HepG2 (cell line): Measurements from ENCODE around the gene FBXO24. TPM values are rescaled to one million over a fixed set of nuclear protein-coding genes. Genes with fewer than 3 reads are reported as not detected.

ENCODE experiments used
- ARNTL ChIP-seq: sonication (generic); formaldehyde crosslinking; IDR thresholded peaks from 2 replicates; pipeline ENCODE4 v1.4.0; 2020; ENCODE audit warnings: mild to moderate bottlenecking, missing genetic modification reagents
- CAMTA2 ChIP-seq: sonication (generic); formaldehyde crosslinking; IDR thresholded peaks from 2 replicates; pipeline ENCODE4 v1.4.0; 2020; ENCODE audit warnings: mild to moderate bottlenecking, missing genetic modification reagents, borderline replicate concordance
- EED ChIP-seq: sonication (generic); formaldehyde crosslinking; IDR thresholded peaks from 2 replicates; pipeline ENCODE4 v1.5.0; 2020; ENCODE audit warnings: mild to moderate bottlenecking, missing genetic modification reagents
- KAT7 ChIP-seq: IDR thresholded peaks from 2 replicates; pipeline ENCODE4 v1.6.1; 2018; ENCODE audit warnings: borderline replicate concordance, missing compliant biosample characterization
- KLF15 ChIP-seq: sonication (generic); formaldehyde crosslinking; IDR thresholded peaks from 2 replicates; pipeline ENCODE4 v1.8.1; 2023; ENCODE audit warnings: borderline replicate concordance, mild to moderate bottlenecking, inconsistent platforms, missing genetic modification reagents, mixed read lengths
- MED8 ChIP-seq: sonication (generic); formaldehyde crosslinking; IDR thresholded peaks from 2 replicates; pipeline ENCODE4 v1.8.1; 2023; ENCODE audit warnings: mild to moderate bottlenecking, missing genetic modification reagents; ENCODE audit not compliant: insufficient replicate concordance
- NCOA2 ChIP-seq: sonication (generic); formaldehyde crosslinking; IDR thresholded peaks from 2 replicates; pipeline ENCODE4 v1.8.0; 2022; ENCODE audit warnings: inconsistent platforms
- NRL ChIP-seq: sonication (generic); formaldehyde crosslinking; IDR thresholded peaks from 2 replicates; pipeline ENCODE4 v1.5.0; 2020; ENCODE audit warnings: missing genetic modification reagents, mild to moderate bottlenecking, moderate library complexity, borderline replicate concordance
- POLR2G ChIP-seq: fragments of 200-400 bp; formaldehyde crosslinking; IDR thresholded peaks from 2 replicates; pipeline ENCODE4 v1.6.1; 2018; ENCODE audit warnings: mild to moderate bottlenecking, low read depth, low read length, moderate library complexity
- SNAI1 ChIP-seq: sonication (generic); formaldehyde crosslinking; IDR thresholded peaks from 2 replicates; pipeline ENCODE4 v1.5.0; 2020; ENCODE audit warnings: mild to moderate bottlenecking, missing genetic modification reagents, borderline replicate concordance
- SUZ12 ChIP-seq: fragments of 150-350 bp; IDR thresholded peaks from 2 replicates; pipeline ENCODE4 v1.6.1; 2014; ENCODE audit warnings: low read depth, low read length
- TFDP1 ChIP-seq: IDR thresholded peaks from 2 replicates; pipeline ENCODE4 v1.6.1; 2016; ENCODE audit warnings: missing compliant biosample characterization, missing genetic modification reagents, borderline replicate concordance
- THAP11 ChIP-seq: IDR thresholded peaks from 2 replicates; pipeline ENCODE4 v1.6.1; 2016; ENCODE audit warnings: missing biosample characterization, missing genetic modification reagents
- ZFY ChIP-seq: sonication (generic); formaldehyde crosslinking; IDR thresholded peaks from 2 replicates; pipeline ENCODE4 v1.4.0; 2020; ENCODE audit warnings: missing genetic modification reagents
- ZNF10 ChIP-seq: sonication (generic); formaldehyde crosslinking; IDR thresholded peaks from 2 replicates; pipeline ENCODE4 v1.4.0; 2020; ENCODE audit warnings: mild to moderate bottlenecking, low read depth, missing genetic modification reagents, borderline replicate concordance
- ZNF12 ChIP-seq: sonication (generic); formaldehyde crosslinking; IDR thresholded peaks from 2 replicates; pipeline ENCODE4 v1.5.0; 2020; ENCODE audit warnings: missing genetic modification reagents
- ZNF343 ChIP-seq: sonication (generic); formaldehyde crosslinking; IDR thresholded peaks from 2 replicates; pipeline ENCODE4 v1.4.0; 2020; ENCODE audit warnings: mild to moderate bottlenecking, missing genetic modification reagents
- ZNF577 ChIP-seq: sonication (generic); formaldehyde crosslinking; IDR thresholded peaks from 2 replicates; pipeline ENCODE4 v1.4.0; 2020; ENCODE audit warnings: mild to moderate bottlenecking, low read depth, missing genetic modification reagents, borderline replicate concordance
- ZNF580 ChIP-seq: IDR thresholded peaks from 2 replicates; pipeline ENCODE4 v1.6.1; 2016; ENCODE audit warnings: low read depth, borderline replicate concordance
- ZNF674 ChIP-seq: sonication (generic); formaldehyde crosslinking; IDR thresholded peaks from 2 replicates; pipeline ENCODE4 v1.5.0; 2020; ENCODE audit warnings: low read depth, mild to moderate bottlenecking, missing genetic modification reagents
- ZSCAN25 ChIP-seq: sonication (generic); formaldehyde crosslinking; IDR thresholded peaks from 2 replicates; pipeline ENCODE4 v1.8.0; 2022; ENCODE audit warnings: mild to moderate bottlenecking, missing genetic modification reagents
- polyA plus RNA-seq, 8 experiments: library from polyadenylated mRNA; depleted of rRNA in 3 of 8; stranded (reverse) in 7 of 8; unstranded in 1 of 8; fragments of >200 nt; fragmentation: Illumina TruSeq in 4 of 8; extraction: Trizol in 4 of 8; gene quantifications; 2 replicates each; pipeline versions ENCODE4 v1.2.1 to v1.2.3, GENCODE V29; 2011 to 2016; ENCODE audit warnings: low read depth in 4 of 8, missing spikeins in 1 of 8, mixed read lengths in 1 of 8; ENCODE audit not compliant: insufficient read depth in 1 of 8
- total RNA-seq, 5 experiments: library from RNA; depleted of rRNA; stranded (reverse); fragments of >200 nt; fragmentation: Illumina TruSeq; extraction: Trizol; gene quantifications; 2 replicates each; pipeline ENCODE4 v1.2.3, GENCODE V29; 2016; ENCODE audit warnings: low read depth in 1 of 5
- TF ChIP-seq, protein P1 (sequence below): sonication (generic); formaldehyde crosslinking; IDR thresholded peaks from 2 replicates; pipeline ENCODE4 v1.5.0; 2020; ENCODE audit warnings: missing genetic modification reagents
- TF ChIP-seq, protein P2 (sequence below): IDR thresholded peaks from 2 replicates; pipeline ENCODE4 v1.6.1; 2018; ENCODE audit warnings: missing genetic modification reagents, mild to moderate bottlenecking, missing compliant biosample characterization

Gene FBXO24
- total and polyA plus RNA-seq, 2 of the 13 experiments (the other 11 are each of a cell fraction or from before 2014, with no cell fraction given) = 0.20 to 0.55 TPM

DNA sequence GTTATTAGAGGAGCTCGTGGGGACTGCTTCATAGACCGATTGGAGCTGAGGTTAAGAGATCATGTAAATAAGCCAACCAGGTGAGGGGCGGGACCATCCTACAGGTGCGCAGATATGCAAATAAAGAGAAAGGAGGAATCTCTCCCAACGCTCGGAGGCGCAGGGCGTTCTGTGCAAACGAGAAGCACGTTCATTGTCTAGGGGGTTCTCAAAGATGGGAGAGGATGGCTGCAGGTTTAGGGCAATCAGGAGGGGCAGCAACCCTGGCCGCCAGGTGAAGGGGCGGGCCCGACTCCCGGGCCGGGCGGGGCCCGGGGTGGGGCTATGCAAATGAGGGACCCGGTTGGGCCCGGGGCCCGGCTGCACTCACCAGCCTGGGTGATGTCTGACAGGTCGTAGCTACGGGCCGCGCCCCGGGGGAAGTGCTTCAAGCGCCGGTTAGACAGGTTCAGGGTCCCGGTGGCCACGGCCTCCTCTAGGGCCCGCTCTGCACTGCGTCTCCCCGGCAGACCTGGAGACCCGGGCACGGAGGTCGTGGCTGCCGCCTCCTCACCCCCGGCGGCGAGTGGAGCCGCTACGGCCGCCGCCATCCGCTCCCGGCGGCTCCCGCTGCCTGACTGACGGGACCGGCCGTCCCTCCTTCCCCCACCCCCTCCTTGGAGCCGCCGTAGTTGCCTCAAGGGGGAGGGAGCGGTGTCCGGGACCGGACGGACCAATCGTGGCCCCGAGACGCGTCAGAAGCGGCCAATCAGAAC lies 440 bp upstream of the FBXO24 start, which contains the start of gene LRCH4 (continued):
- TF ChIP-seq, protein P1, sequence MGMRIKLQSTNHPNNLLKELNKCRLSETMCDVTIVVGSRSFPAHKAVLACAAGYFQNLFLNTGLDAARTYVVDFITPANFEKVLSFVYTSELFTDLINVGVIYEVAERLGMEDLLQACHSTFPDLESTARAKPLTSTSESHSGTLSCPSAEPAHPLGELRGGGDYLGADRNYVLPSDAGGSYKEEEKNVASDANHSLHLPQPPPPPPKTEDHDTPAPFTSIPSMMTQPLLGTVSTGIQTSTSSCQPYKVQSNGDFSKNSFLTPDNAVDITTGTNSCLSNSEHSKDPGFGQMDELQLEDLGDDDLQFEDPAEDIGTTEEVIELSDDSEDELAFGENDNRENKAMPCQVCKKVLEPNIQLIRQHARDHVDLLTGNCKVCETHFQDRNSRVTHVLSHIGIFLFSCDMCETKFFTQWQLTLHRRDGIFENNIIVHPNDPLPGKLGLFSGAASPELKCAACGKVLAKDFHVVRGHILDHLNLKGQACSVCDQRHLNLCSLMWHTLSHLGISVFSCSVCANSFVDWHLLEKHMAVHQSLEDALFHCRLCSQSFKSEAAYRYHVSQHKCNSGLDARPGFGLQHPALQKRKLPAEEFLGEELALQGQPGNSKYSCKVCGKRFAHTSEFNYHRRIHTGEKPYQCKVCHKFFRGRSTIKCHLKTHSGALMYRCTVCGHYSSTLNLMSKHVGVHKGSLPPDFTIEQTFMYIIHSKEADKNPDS (CRISPR knock-in tag) = no peak
- TF ChIP-seq ZNF577 (no peak), EED (CRISPR knock-in tag) (0 out of 2 replicates have a peak, but pooled peaks have one; percentile 52), ARNTL (no peak), ZNF580 (peak; percentile 76), CAMTA2 (CRISPR knock-in tag) (no peak), KLF15 (peak; percentile 84; the same call in 1 of the 2 replicates), POLR2G (peak; percentile 96), SNAI1 (CRISPR knock-in tag) (0 out of 2 replicates have a peak, but pooled peaks have one; percentile 67), NCOA2 (CRISPR knock-in tag) (peak; percentile 41; the same call in 1 of the 2 replicates), TFDP1 (CRISPR knock-in tag) (no peak), ZFY (peak; percentile 65), ZNF674 (CRISPR knock-in tag) (0 out of 2 replicates have a peak, but pooled peaks have one; percentile 31), ZNF12 (CRISPR knock-in tag) (0 out of 2 replicates have a peak, but pooled peaks have one; percentile 44), MED8 (CRISPR knock-in tag) (no peak), ZNF10 (CRISPR knock-in tag) (no peak), ZNF343 (CRISPR knock-in tag) (peak; percentile 83; the same call in 1 of the 2 replicates), ZSCAN25 (CRISPR knock-in tag) (peak; percentile 61), KAT7 (CRISPR knock-in tag) (0 out of 2 replicates have a peak, but pooled peaks have one; percentile 51), SUZ12 (no peak), THAP11 (CRISPR knock-in tag) (peak; percentile 93), NRL (CRISPR knock-in tag) (no peak)
- TF ChIP-seq, protein P2, sequence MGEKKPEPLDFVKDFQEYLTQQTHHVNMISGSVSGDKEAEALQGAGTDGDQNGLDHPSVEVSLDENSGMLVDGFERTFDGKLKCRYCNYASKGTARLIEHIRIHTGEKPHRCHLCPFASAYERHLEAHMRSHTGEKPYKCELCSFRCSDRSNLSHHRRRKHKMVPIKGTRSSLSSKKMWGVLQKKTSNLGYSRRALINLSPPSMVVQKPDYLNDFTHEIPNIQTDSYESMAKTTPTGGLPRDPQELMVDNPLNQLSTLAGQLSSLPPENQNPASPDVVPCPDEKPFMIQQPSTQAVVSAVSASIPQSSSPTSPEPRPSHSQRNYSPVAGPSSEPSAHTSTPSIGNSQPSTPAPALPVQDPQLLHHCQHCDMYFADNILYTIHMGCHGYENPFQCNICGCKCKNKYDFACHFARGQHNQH (CRISPR knock-in tag) = peak; percentile 86
